CD4-positive, alpha-beta T cell (primary cell): ENCODE results near the gene KRTAP10-10. TPM values are rescaled to one million over a fixed set of nuclear protein-coding genes. Genes with fewer than 3 reads are reported as not detected.
"Not testable (repeated sequence)": the region's sequence is repeated elsewhere in the genome, so short reads cannot be mapped to it uniquely, and the experiment has no call there.

ENCODE experiments used
- ATAC-seq: fragments of 200-7000 bp; cut with Tn5 transposase; one replicate; pipeline ENCODE4 v1.10.0; 2022; ENCODE audit warnings: mild to moderate bottlenecking; ENCODE audit not compliant: poor library complexity
- CTCF ChIA-PET: fragments of 350-600 bp; sonication (Branson Sonifier 250); formaldehyde crosslinking; loops from one replicate; lab custom pipeline; 2021; ENCODE audit warnings: antibody characterized with exemption, inconsistent platforms; lab: Charles Lee
- POLR2A ChIA-PET: fragments of 350-600 bp; sonication (Branson Sonifier 250); formaldehyde crosslinking; loops from one replicate; lab custom pipeline; 2021; ENCODE audit warnings: antibody characterized with exemption, inconsistent platforms; lab: Charles Lee
- DNase-seq, 14 experiments: peaks; one replicate each; pipeline ENCODE4 v3.0.0-alpha.2; 2013 to 2020; ENCODE audit warnings: mixed read lengths in 2 of 14
- H3K27ac ChIP-seq, 2 donors: one replicate each; pipeline versions ENCODE4 v1.5.1 to v1.7.0; 2013; ENCODE audit warnings: low read length in 2 of 2, low read depth in 1 of 2, mild to moderate bottlenecking in 1 of 2
- H3K27me3 ChIP-seq, 2 experiments: 1 replicate in 1 of 2; 2 replicates in 1 of 2; pipeline versions ENCODE4 v1.6.1 to v1.7.0; 2013; ENCODE audit warnings: low read length in 2 of 2, control low read depth in 1 of 2, mild to moderate bottlenecking in 1 of 2, moderate library complexity in 1 of 2; ENCODE audit not compliant: insufficient read depth in 2 of 2, control insufficient read depth in 1 of 2
- H3K36me3 ChIP-seq: one replicate; pipeline ENCODE4 v1.6.1; 2013; ENCODE audit warnings: low read length, control low read depth; ENCODE audit not compliant: insufficient read depth
- H3K4me1 ChIP-seq: one replicate; pipeline ENCODE4 v1.6.1; 2013; ENCODE audit warnings: low read length, control low read depth; ENCODE audit not compliant: insufficient read depth
- H3K4me3 ChIP-seq: one replicate; pipeline ENCODE4 v1.5.1; 2013; ENCODE audit warnings: mild to moderate bottlenecking, low read length, moderate library complexity
- H3K9me3 ChIP-seq, 2 experiments: 1 replicate in 1 of 2; 2 replicates in 1 of 2; pipeline versions ENCODE4 v1.6.1 to v1.7.0; 2013; ENCODE audit warnings: low read length in 2 of 2, mild to moderate bottlenecking in 2 of 2, control low read depth in 1 of 2, moderate library complexity in 1 of 2; ENCODE audit not compliant: control insufficient read depth in 1 of 2, insufficient read depth in 1 of 2
- H3K27ac Mint-ChIP-seq: one replicate; pipeline ENCODE4 v1.8.0; 2020; ENCODE audit warnings: mixed read lengths
- H3K27me3 Mint-ChIP-seq: one replicate; pipeline ENCODE4 v1.8.0; 2021; ENCODE audit warnings: mixed read lengths
- H3K36me3 Mint-ChIP-seq: one replicate; pipeline ENCODE4 v1.8.0; 2021; ENCODE audit warnings: low read depth, mixed read lengths
- H3K4me1 Mint-ChIP-seq: one replicate; pipeline ENCODE4 v1.8.0; 2021; ENCODE audit warnings: low read depth, mixed read lengths
- H3K4me3 Mint-ChIP-seq: one replicate; pipeline ENCODE4 v1.8.0; 2020; ENCODE audit warnings: mild to moderate bottlenecking, mixed read lengths
- H3K9me3 Mint-ChIP-seq: one replicate; pipeline ENCODE4 v1.8.0; 2020; ENCODE audit warnings: mixed read lengths
- CTCF ChIP-seq: fragments of 200-600 bp; IDR thresholded peaks from one replicate; pipeline ENCODE4 v1.8.0; 2022; ENCODE audit warnings: antibody characterized with exemption, mild to moderate bottlenecking
- intact Hi-C, 2 experiments: fragments of 100-400 bp; cut with DNase I in 1 of 2; cut with micrococcal nuclease in 1 of 2; formaldehyde crosslinking; loops; one replicate each; pipeline versions ENCODE4 v1.15.1 to v1.9.0; 2023 to 2025; cut with DNase I, micrococcal nuclease
- total RNA-seq, 174 experiments: library from RNA in 2 of 174; stranded (reverse) in 2 of 174; gene quantifications; one replicate each; pipeline ENCODE4 v1.2.3 and lab custom pipeline; 2021 to 2026

The KRTAP10-10 gene
- total RNA-seq, 2 experiments from 2014 or later, result not detected

- no peak for DNase-seq
- Mint-ChIP-seq H3K36me3 (no peaks in the 10 kb centered on the region), H3K27me3 (peaks cover 37% of the 10 kb centered on the region), H3K4me1 (no peaks in the 10 kb centered on the region), H3K27ac (no peak overlapping the region), H3K9me3 (no peaks in the 10 kb centered on the region), H3K4me3 (no peak overlapping the region)
- Histone ChIP-seq H3K36me3 (no peaks in the 10 kb centered on the region), H3K27me3 (peaks cover 0 to 14% of the 10 kb centered on the region in 2 experiments), H3K27ac (no peak overlapping the region), H3K9me3 (peaks cover 0 to 3% of the 10 kb centered on the region in 2 experiments), H3K4me3 (no peak overlapping the region), H3K4me1 (no peaks in the 10 kb centered on the region)
- intact Hi-C loops, result no loop called here
- no peak for TF ChIP-seq CTCF
- CTCF ChIA-PET, result no interaction called here
- ATAC-seq, result no peak
- POLR2A ChIA-PET, result no interaction called here
These were observed 46.8 kb upstream of the KRTAP10-10 start for GRCh38 chr21:44590311-44590721.

- H3K4me3 Mint-ChIP-seq, CTCF ChIA-PET, intact Hi-C loops, H3K27ac ChIP-seq, H3K36me3 ChIP-seq, H3K4me1 ChIP-seq, ATAC-seq, DNase-seq, POLR2A ChIA-PET, H3K9me3 ChIP-seq, H3K4me3 ChIP-seq, H3K36me3 Mint-ChIP-seq, H3K9me3 Mint-ChIP-seq, H3K4me1 Mint-ChIP-seq, H3K27ac Mint-ChIP-seq, H3K27me3 ChIP-seq: not testable (repeated sequence)
- peaks cover 30% of the 10 kb centered on the region for H3K27me3 Mint-ChIP-seq
These were observed 46.0 kb upstream of the KRTAP10-10 start for GRCh38 chr21:44590897-44591800.

GRCh38 chr21:44591801-44592130 lies 45.4 kb upstream of the KRTAP10-10 start:
- H3K36me3 Mint-ChIP-seq, H3K4me1 Mint-ChIP-seq, H3K27ac Mint-ChIP-seq, DNase-seq, intact Hi-C loops, H3K4me3 Mint-ChIP-seq, H3K36me3 ChIP-seq, H3K27me3 ChIP-seq, CTCF ChIA-PET, H3K27ac ChIP-seq, H3K4me1 ChIP-seq, ATAC-seq, H3K4me3 ChIP-seq, POLR2A ChIA-PET, H3K9me3 ChIP-seq, H3K9me3 Mint-ChIP-seq: not testable (repeated sequence)
- H3K27me3 Mint-ChIP-seq, result peaks cover 26% of the 10 kb centered on the region

- Histone ChIP-seq H3K4me1 (no peaks in the 10 kb centered on the region), H3K9me3 (no peaks in the 10 kb centered on the region), H3K27me3 (peaks cover 0 to 3% of the 10 kb centered on the region in 2 experiments), H3K36me3 (no peaks in the 10 kb centered on the region), H3K27ac (no peak within 1 kb of the TSS), H3K4me3 (no peak within 1 kb of the TSS)
- no peak within 1 kb of the TSS for H3K27ac Mint-ChIP-seq
- H3K4me1 Mint-ChIP-seq, result no peaks in the 10 kb centered on the region
- H3K27me3 Mint-ChIP-seq, result peaks cover 19% of the 10 kb centered on the region
- no peak for ATAC-seq
- H3K9me3 Mint-ChIP-seq, result no peaks in the 10 kb centered on the region
- ChIA-PET CTCF (no interaction called here), POLR2A (no interaction called here)
- no peak for TF ChIP-seq CTCF
- DNase-seq, result no peak
- no peaks in the 10 kb centered on the region for H3K36me3 Mint-ChIP-seq
- intact Hi-C loops, result no loop called here
- no peak within 1 kb of the TSS for H3K4me3 Mint-ChIP-seq
These were observed 44.5 kb upstream of the KRTAP10-10 start, which contains the start of gene KRTAP10-6 for GRCh38 chr21:44592446-44593311. TSS of gene KRTAP10-6 (minus strand) at chr21:44592505. CDS start at chr21:44592484, 21 bp downstream.
